Epithelial cell of proximal tubule (primary cell): ENCODE results near the gene BCL6. TPM values are rescaled to one million over a fixed set of nuclear protein-coding genes. Genes with fewer than 3 reads are reported as not detected.

Experiments used
- DNase-seq: peaks from one replicate; pipeline ENCODE4 v3.0.0-alpha.2; 2011; ENCODE audit warnings: low read depth
- H3K4me3 ChIP-seq: 2 replicates; pipeline ENCODE4 v1.5.1; 2011; ENCODE audit warnings: low read depth, mild to moderate bottlenecking, low read length
- CTCF ChIP-seq: conservative IDR thresholded peaks from 2 replicates; pipeline ENCODE4 v1.5.1; 2012; ENCODE audit warnings: low read depth, mild to moderate bottlenecking, low read length
- total RNA-seq: library from RNA; depleted of rRNA; stranded (reverse); fragments of >200 nt; gene quantifications from 2 replicates; pipeline ENCODE4 v1.2.3, GENCODE V29; 2015

The BCL6 gene
- 3.5 and 7.0 TPM in 2 replicates for total RNA-seq

- peak; percentile 95 for DNase-seq
- TF ChIP-seq CTCF, result no peak
- peak within 1 kb of the TSS; percentile 74 for H3K4me3 ChIP-seq
Observed at GRCh38 chr3:187745201-187746058, at the start of gene BCL6. Gene BCL6, minus strand, starts transcription at chr3:187745468. Its CDS starts 11,775 bp downstream, at chr3:187733693.

GRCh38 chr3:187794731-187795130, 49.5 kb upstream of the BCL6 start:
- no peak for TF ChIP-seq CTCF
- DNase-seq, result no peak
- no peak overlapping the region for H3K4me3 ChIP-seq

- DNase-seq, result no peak
- no peak overlapping the region for H3K4me3 ChIP-seq
- no peak for TF ChIP-seq CTCF
Observed at GRCh38 chr3:187793618-187794017, 48.4 kb upstream of the BCL6 start.

GRCh38 chr3:187792521-187792920, 47.3 kb upstream of the BCL6 start:
- TF ChIP-seq CTCF, result no peak
- H3K4me3 ChIP-seq, result no peak overlapping the region
- DNase-seq, result no peak

GRCh38 chr3:187789872-187790271, 44.6 kb upstream of the BCL6 start:
- H3K4me3 ChIP-seq, result no peak overlapping the region
- TF ChIP-seq CTCF, result no peak
- no peak for DNase-seq

GRCh38 chr3:187788984-187789857, 44.0 kb upstream of the BCL6 start:
- no peak for TF ChIP-seq CTCF
- DNase-seq, result no peak
- H3K4me3 ChIP-seq, result no peak overlapping the region
